DMS153 treated with DMSO at 0.1 percent for 48 hours (cell line): ENCODE measurements around the gene CCDC91.
"Not testable (repeated sequence)": the region's sequence is repeated elsewhere in the genome, so short reads cannot be mapped to it uniquely, and the experiment has no call there.

ENCODE experiments used
- DNase-seq: peaks from one replicate; lab custom pipeline; 2025; ENCODE audit not compliant: unreplicated experiment; lab: John Stamatoyannopoulos, UW

Gene CCDC91

DNA sequence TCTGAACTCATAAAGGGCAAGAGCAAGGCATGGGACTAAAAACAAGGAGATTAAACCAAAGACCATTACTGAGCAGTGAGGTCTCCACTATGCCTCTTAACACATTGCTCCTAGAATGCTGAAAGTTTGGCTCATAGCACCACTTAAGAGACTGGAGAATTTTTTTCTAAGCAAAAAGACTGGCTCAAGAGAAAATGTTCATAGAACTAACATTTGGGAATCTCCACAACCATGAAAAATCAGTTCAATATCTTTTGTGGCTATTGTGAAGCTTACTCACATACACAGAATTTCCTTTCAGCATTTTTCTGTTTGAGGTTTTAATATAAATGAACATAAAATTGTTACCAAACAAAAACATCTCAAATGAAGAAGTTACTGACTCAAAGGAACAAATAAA, 255.8 kb downstream of the CCDC91 start:
- DNase-seq: no peak

- no peak for DNase-seq
These were observed 263.4 kb downstream of the CCDC91 start for GRCh38 chr12:28453686-28454085.

DNA sequence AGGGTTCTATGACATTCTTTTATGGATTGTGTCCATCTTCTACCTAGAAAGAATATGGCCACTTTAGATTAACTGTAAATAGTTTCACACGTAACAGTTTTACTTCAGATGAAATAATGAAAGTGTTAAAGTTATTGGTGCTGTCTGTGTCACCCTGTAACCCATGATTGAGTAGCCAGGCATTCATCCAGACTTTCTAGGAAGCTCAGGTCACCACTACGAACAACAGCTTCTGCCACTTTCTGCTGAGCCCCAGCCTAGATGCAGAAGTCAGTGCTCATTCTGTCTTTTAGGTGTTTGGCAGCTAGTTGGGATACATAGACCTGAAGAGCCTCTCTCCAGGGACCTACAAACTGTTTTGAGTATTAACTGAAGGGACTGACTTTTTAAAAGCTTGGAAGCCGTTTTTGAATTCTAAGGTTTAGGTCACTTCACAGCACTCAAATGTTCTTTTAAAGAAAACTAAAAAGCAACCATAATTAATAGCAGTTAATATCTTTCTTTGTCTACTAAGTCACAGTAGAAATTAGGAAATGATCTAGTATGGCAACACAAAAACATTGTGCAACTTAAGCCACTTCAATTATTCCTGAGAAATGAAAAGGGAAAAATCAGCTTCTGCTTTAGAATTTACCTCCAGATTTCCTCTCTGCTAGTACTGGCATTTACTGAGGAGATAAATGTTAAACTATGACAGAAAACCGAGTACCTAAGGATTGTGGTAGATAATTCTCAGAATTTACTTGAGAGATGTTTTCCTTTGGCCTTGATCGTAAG, 266.9 kb downstream of the CCDC91 start:
- no peak for DNase-seq

GRCh38 chr12:28457785-28458184, 267.5 kb downstream of the CCDC91 start:
- no peak for DNase-seq

DNA sequence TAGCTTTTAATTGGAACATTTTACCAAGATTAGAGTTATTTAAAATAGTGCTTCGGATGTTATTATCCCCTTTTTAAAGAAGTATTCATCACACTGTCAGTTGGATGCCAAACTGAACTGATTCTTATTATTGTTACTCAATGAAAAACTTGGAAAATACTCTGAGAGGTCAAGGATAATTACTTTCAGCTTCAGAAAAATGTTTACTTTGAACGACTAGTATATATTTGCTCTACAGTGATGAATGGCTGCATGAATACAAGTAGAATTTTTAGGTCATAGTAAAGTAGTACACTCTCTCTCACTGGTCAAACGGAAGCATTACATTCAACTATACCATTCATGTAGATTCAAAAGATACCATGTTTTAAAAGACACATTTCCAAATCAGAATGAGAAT, 269.2 kb downstream of the CCDC91 start:
- no peak for DNase-seq

DNA sequence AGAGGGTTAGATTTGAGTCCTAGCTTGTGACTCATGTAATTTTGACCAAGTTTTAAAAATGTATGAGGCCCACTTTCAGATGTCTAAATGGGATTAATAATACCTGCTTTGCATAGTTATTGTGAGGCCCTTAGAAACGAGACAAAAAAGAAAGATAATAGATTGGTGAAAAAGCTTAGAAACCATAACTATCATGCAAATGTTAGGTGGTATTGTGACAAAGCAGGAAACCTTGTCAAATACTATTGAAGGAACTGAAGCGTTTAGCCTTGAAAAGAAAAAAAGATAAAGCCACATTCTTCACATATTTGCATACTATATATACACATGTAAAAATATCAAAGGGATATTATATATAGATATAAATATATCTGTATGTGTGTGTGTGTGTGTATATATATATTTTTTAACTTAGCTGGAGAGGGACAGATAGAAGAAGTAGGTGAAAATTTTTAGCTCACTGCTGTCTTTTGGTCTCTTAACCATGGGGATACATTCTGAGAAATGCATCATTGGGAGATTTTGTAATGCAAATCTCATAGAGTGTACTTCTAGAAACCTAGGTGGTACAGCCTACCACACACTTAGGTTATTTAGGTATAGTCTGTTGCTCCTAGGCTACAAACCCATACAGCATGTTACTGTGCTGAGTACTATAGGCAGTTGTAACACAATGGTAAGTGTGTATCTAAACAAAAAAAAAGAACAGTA, 270.3 kb downstream of the CCDC91 start:
- DNase-seq: no peak

DNA sequence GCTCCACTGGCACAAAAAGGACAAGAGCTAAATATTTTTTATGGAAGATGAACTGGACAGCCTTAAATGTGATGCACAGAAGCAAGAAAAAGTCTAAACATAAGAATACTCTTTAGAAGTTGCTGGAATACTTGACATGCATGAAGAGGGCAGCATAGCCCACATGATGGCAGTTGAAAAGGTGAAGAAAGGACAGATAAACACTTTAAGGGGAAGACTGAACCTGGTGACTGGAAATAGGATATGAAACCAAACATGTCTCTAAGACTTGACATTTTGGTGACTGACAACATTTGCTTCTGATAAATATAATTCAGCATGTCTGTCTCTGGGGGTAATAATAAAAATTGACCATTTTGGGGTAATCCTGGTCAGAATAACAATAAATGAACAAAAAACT, 273.1 kb downstream of the CCDC91 start:
- no peak for DNase-seq

DNA sequence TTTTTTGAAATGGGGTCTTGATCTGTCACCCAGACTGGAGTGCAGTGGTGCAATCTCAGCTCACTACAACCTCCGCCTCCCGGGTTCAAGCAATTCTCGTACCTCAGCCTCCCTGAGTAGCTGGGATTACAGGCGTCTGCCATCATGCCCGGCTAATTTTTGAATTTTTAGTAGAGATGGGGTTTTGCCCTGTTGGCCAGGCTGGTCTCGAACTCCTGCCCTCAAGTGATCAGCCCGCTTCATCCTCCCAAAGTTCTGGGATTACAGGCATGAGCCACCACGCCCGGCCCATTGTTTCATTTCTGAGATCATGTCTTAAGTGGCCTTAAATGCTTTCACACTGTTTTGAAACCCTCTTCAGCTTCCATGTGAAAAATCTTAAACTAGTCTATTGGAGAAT, 281.5 kb downstream of the CCDC91 start:
- DNase-seq: not testable (repeated sequence)

- DNase-seq: not testable (repeated sequence)
These were observed 285.9 kb downstream of the CCDC91 start for GRCh38 chr12:28476206-28476605.

DNA sequence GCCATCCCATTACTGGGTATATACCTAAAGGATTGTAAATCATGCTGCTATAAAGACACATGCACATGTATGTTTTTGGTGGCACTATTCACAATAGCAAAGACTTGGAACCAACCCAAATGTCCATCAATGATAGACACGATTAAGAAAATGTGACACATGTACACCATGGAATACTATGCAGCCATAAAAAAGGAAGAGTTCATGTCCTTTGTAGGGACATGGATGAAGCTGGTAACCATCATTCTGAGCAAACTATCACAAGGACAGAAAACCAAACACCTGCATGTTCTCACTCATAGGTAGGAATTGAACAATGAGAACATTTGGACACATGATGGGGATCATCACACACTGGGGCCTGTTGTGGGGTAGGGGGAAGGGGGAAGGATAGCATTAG, 288.8 kb downstream of the CCDC91 start:
- DNase-seq: not testable (repeated sequence)

GRCh38 chr12:28479683-28480082, 289.4 kb downstream of the CCDC91 start:
- no peak for DNase-seq

GRCh38 chr12:28484156-28484555, 293.9 kb downstream of the CCDC91 start:
- DNase-seq: no peak

GRCh38 chr12:28486521-28486920, 296.3 kb downstream of the CCDC91 start:
- DNase-seq: no peak

DNA sequence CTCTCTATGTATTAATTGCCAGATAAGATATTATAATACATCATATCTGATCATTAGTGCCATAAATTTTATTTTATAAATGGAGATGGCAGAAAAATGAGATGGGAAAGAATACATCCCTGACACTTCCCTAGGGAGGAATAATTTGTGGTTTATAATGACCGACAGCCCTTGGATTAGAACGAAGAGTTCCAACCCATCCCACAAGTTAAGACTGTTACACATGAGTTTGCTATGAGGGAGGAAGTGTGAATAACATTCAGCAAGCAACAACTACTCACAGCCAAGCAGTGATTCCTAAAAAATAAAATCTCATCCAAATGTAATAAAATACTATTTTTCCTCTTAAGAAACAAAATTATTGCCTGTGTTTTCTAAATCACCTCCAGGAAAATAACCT, 299.0 kb downstream of the CCDC91 start:
- no peak for DNase-seq

GRCh38 chr12:28497889-28498411, 307.7 kb downstream of the CCDC91 start:
- DNase-seq: no peak

DNA sequence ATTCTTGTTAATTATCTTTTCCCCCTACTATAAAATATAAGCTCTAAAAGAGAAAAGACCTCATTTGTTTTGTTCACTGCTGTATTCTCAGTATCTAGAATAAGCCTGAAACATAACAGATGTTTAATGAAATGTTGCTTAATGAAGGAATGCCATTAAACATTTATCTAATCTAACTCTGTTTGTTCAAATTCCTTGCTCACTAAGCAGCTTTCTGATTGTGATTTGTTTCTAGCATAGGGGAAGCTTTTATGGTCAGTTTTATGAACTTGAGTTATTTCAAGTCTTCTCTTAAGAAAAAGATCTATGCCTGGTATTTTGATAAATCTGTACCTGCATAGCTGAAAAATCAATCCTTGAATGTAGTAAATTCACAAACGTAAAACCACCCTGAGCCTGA, 308.6 kb downstream of the CCDC91 start:
- no peak for DNase-seq

- DNase-seq: no peak
These were observed 310.2 kb downstream of the CCDC91 start for GRCh38 chr12:28500373-28501024.

DNA sequence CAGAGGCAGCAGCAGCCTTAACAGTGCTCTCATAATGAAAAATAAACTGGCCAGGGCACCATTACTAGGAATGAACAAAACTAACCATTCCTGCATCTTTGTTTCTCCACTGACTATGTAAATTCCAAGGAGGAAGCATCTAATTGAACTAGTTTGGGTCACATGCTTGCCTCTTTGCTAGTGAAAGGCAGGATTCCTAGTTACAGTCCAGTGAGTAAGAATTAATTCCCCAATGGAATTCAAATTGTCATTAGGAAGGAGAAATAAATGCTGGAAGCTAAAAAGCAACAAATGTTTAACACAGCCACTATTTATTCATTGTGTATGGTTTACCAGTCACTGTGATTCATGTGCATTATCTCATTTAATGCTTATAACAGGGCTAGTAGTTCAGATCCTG, 316.0 kb downstream of the CCDC91 start:
- DNase-seq: no peak

DNA sequence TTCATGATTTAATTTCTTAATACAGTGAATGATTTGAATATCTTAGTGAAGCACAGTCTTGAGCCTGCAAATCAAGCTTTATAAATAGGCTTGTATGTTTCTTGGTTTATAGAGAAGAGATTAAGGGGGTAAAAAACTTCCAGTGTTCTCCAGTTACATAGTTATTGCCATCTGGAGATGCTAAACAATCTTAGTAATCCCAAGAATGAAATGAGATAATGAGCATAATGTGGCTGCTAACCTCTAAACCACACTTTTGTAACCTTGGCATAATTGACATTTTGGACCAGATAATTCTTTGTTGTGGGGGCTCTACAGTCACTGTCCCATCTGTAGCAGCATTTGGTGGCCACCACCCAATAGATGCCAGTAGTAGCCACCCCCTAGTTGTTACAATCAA, 316.8 kb downstream of the CCDC91 start:
- no peak for DNase-seq

GRCh38 chr12:28507867-28508266, 317.6 kb downstream of the CCDC91 start:
- DNase-seq: no peak

GRCh38 chr12:28512406-28512805, 322.1 kb downstream of the CCDC91 start:
- no peak for DNase-seq

DNA sequence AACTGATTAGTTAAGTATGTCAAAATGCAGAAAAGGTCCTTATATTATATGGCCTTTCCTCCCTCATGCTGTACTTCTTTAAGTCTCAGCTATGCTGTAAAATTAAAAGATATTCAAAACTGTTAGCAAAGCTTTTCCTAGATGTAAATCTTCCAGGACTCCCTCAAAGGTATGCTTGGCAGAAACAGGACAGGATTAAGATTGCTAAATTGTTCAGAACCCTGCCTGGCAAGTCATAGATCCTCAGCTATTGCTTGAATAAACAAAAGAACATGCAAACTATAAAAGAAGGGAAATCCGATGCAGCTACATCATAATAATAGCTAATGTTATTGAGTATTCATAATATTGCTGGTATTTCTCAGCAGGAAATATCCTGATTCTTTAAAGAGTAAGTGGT, 322.6 kb downstream of the CCDC91 start:
- no peak for DNase-seq
